Endothelial cell of hepatic sinusoid (primary cell): Measurements from ENCODE around the gene NPC2.
"Not testable (repeated sequence)": the region's sequence is repeated elsewhere in the genome, so short reads cannot be mapped to it uniquely, and the experiment has no call there.

Source experiments
- in situ Hi-C: cut with HindIII; loops from 2 replicates; pipeline ENCODE4 v1.10.0; 2017; ENCODE audit warnings: low sequenced_read_pairs

The NPC2 gene

GRCh38 chr14:74474376-74474775 lies 18.7 kb downstream of the NPC2 start:
- in situ Hi-C loops = no loop called here

GRCh38 chr14:74472601-74473000 lies 20.5 kb downstream of the NPC2 start:
- in situ Hi-C loops = no loop called here

GRCh38 chr14:74469548-74470518 lies 23.3 kb downstream of the NPC2 start:
- in situ Hi-C loops = no loop called here

GRCh38 chr14:74468513-74468912 lies 24.6 kb downstream of the NPC2 start:
- in situ Hi-C loops = no loop called here

GRCh38 chr14:74465335-74465734 lies 27.8 kb downstream of the NPC2 start:
- in situ Hi-C loops = no loop called here

- in situ Hi-C loops = no loop called here
Observed at GRCh38 chr14:74464785-74465184, 28.3 kb downstream of the NPC2 start.

- in situ Hi-C loops = no loop called here
Observed at GRCh38 chr14:74463697-74464096, 29.4 kb downstream of the NPC2 start.

GRCh38 chr14:74462993-74463392 lies 30.1 kb downstream of the NPC2 start:
- in situ Hi-C loops = no loop called here

GRCh38 chr14:74459976-74460375 lies 33.1 kb downstream of the NPC2 start:
- in situ Hi-C loops = no loop called here

GRCh38 chr14:74459289-74459946 lies 33.7 kb downstream of the NPC2 start:
- in situ Hi-C loops = no loop called here

GRCh38 chr14:74457565-74457895 lies 35.6 kb downstream of the NPC2 start:
- in situ Hi-C loops = no loop called here

GRCh38 chr14:74456684-74457564 lies 36.2 kb downstream of the NPC2 start:
- in situ Hi-C loops = no loop called here

GRCh38 chr14:74454397-74454796 lies 38.7 kb downstream of the NPC2 start:
- in situ Hi-C loops = not testable (repeated sequence)

- in situ Hi-C loops = no loop called here
Observed at GRCh38 chr14:74444866-74445265, 48.2 kb downstream of the NPC2 start.

- in situ Hi-C loops = no loop called here
Observed at GRCh38 chr14:74442757-74443156, 50.3 kb downstream of the NPC2 start.

GRCh38 chr14:74441113-74441512 lies 52.0 kb downstream of the NPC2 start:
- in situ Hi-C loops = no loop called here

GRCh38 chr14:74438351-74438915 lies 54.7 kb downstream of the NPC2 start:
- in situ Hi-C loops = loop anchor here (5.0 kb wide), 1 partner anchor 41 kb away; no protein-coding TSS in a partner anchor

GRCh38 chr14:74437496-74438053 lies 55.5 kb downstream of the NPC2 start:
- in situ Hi-C loops = loop anchor here (5.0 kb wide), 1 partner anchor 40 kb away; no protein-coding TSS in a partner anchor

- in situ Hi-C loops = no loop called here
Observed at GRCh38 chr14:74434294-74434693, 58.8 kb downstream of the NPC2 start.

- in situ Hi-C loops = no loop called here
Observed at GRCh38 chr14:74429991-74430390, 63.1 kb downstream of the NPC2 start.
